GM12878 (cell line): ENCODE measurements around the gene ATG9A. TPM values are rescaled to one million over a fixed set of nuclear protein-coding genes. Genes with fewer than 3 reads are reported as not detected.

Experiments used
- CHD1 ChIP-seq: IDR thresholded peaks from 2 replicates; pipeline ENCODE4 v1.6.1; 2012; ENCODE audit warnings: low read depth, low read length, improper control_type of control experiment
- ETV6 ChIP-seq, 2 experiments: fragments of 450-650 bp in 1 of 2; IDR thresholded peaks in 1 of 2; conservative IDR thresholded peaks in 1 of 2; 2 replicates each; pipeline ENCODE4 v1.6.1; 2014; ENCODE audit warnings: antibody characterized with exemption in 1 of 2, borderline replicate concordance in 1 of 2, low read depth in 1 of 2, mild to moderate bottlenecking in 1 of 2, moderate library complexity in 1 of 2
- KAT2A ChIP-seq: conservative IDR thresholded peaks from 2 replicates; pipeline ENCODE4 v1.6.1; 2011; ENCODE audit warnings: low read depth, low read length; ENCODE audit not compliant: control insufficient read depth
- MLLT1 ChIP-seq: fragments of 450-650 bp; IDR thresholded peaks from 2 replicates; pipeline ENCODE4 v1.6.1; 2016; ENCODE audit warnings: mild to moderate bottlenecking
- MTA3 ChIP-seq: IDR thresholded peaks from 2 replicates; pipeline ENCODE4 v1.6.1; 2012; ENCODE audit warnings: low read length, inconsistent platforms, borderline replicate concordance
- MXI1 ChIP-seq: fragments of 150-350 bp; IDR thresholded peaks from 2 replicates; pipeline ENCODE4 v1.6.1; 2011; ENCODE audit warnings: low read depth, mild to moderate bottlenecking, inconsistent platforms, low read length, improper control_type of control experiment
- MYB ChIP-seq: fragments of 150-350 bp; IDR thresholded peaks from 2 replicates; pipeline ENCODE4 v1.6.1; 2014; ENCODE audit warnings: mild to moderate bottlenecking, low read depth, low read length, borderline replicate concordance
- MYC ChIP-seq: IDR thresholded peaks from 2 replicates; pipeline ENCODE4 v1.6.1; 2011; ENCODE audit warnings: mild to moderate bottlenecking, low read length, moderate library complexity, inconsistent platforms; ENCODE audit not compliant: insufficient read depth, insufficient replicate concordance, insufficient read length, severe bottlenecking
- NFXL1 ChIP-seq: fragments of 450-650 bp; IDR thresholded peaks from 2 replicates; pipeline ENCODE4 v1.6.1; 2017; ENCODE audit warnings: antibody characterized with exemption, mild to moderate bottlenecking, borderline replicate concordance
- NFYA ChIP-seq: IDR thresholded peaks from 2 replicates; pipeline ENCODE4 v1.6.1; 2011; ENCODE audit warnings: low read depth, mild to moderate bottlenecking, low read length, improper control_type of control experiment, borderline replicate concordance
- NR2C1 ChIP-seq: fragments of 450-650 bp; IDR thresholded peaks from 2 replicates; pipeline ENCODE4 v1.6.1; 2017; ENCODE audit warnings: antibody characterized with exemption, mild to moderate bottlenecking, moderate library complexity
- POLR2AphosphoS2 ChIP-seq: IDR thresholded peaks from 2 replicates; pipeline ENCODE4 v1.6.1; 2011; ENCODE audit warnings: low read depth, mild to moderate bottlenecking, low read length, improper control_type of control experiment, moderate library complexity
- RAD21 ChIP-seq: IDR thresholded peaks from 2 replicates; pipeline ENCODE4 v1.6.1; 2011; ENCODE audit warnings: mild to moderate bottlenecking, low read depth, low read length, moderate library complexity; ENCODE audit not compliant: insufficient read depth
- RFX5 ChIP-seq: IDR thresholded peaks from 2 replicates; pipeline ENCODE4 v1.6.1; 2011; ENCODE audit warnings: low read depth, low read length, improper control_type of control experiment
- RUNX3 ChIP-seq: IDR thresholded peaks from 2 replicates; pipeline ENCODE4 v1.6.1; 2012; ENCODE audit warnings: low read length, inconsistent platforms
- SIX5 ChIP-seq: IDR thresholded peaks from 2 replicates; pipeline ENCODE4 v1.6.1; 2011; ENCODE audit warnings: mild to moderate bottlenecking, low read depth, low read length, moderate library complexity; ENCODE audit not compliant: severe bottlenecking
- SMAD5 ChIP-seq: IDR thresholded peaks from 2 replicates; pipeline ENCODE4 v1.6.1; 2016; ENCODE audit warnings: antibody characterized with exemption, low read depth
- STAT1 ChIP-seq: fragments of 450-650 bp; conservative IDR thresholded peaks from 2 replicates; pipeline ENCODE4 v1.6.1; 2014; ENCODE audit warnings: antibody characterized with exemption, mild to moderate bottlenecking
- TAF1 ChIP-seq: IDR thresholded peaks from 2 replicates; pipeline ENCODE4 v1.6.1; 2011; ENCODE audit warnings: mild to moderate bottlenecking, low read depth, low read length, borderline replicate concordance
- TCF7 ChIP-seq: IDR thresholded peaks from 2 replicates; pipeline ENCODE4 v1.6.1; 2014; ENCODE audit warnings: antibody characterized with exemption, borderline replicate concordance
- USF1 ChIP-seq: IDR thresholded peaks from 2 replicates; pipeline ENCODE4 v1.6.1; 2011; ENCODE audit warnings: borderline replicate concordance, low read depth, mild to moderate bottlenecking, moderate library complexity, mixed read lengths, low read length; ENCODE audit not compliant: insufficient read depth; ENCODE audit errors: extremely low read length
- ZBED1 ChIP-seq: IDR thresholded peaks from 2 replicates; pipeline ENCODE4 v1.6.1; 2016; ENCODE audit warnings: borderline replicate concordance
- ZNF384 ChIP-seq: IDR thresholded peaks from 2 replicates; pipeline ENCODE4 v1.6.1; 2012; ENCODE audit warnings: low read depth, mild to moderate bottlenecking, low read length, improper control_type of control experiment, borderline replicate concordance
- polyA plus RNA-seq, 11 experiments: library from polyadenylated mRNA; depleted of rRNA in 4 of 11; unstranded in 6 of 11; stranded (reverse) in 5 of 11; fragments of >200 nt; fragmentation: Nextera tagmentation in 4 of 11; fragmentation: Illumina TruSeq in 1 of 11; extraction: Ambion mirVana in 4 of 11; extraction: Trizol in 1 of 11; gene quantifications; 1 replicate in 1 of 11; 2 replicates in 10 of 11; pipeline versions ENCODE4 v1.2.1 to v1.2.3, GENCODE V29; 2011 to 2016; ENCODE audit warnings: inconsistent platforms in 2 of 11, missing spikeins in 2 of 11, low read depth in 1 of 11
- total RNA-seq, 4 experiments: library from RNA; depleted of rRNA in 3 of 4; stranded (reverse); fragments of >200 nt in 3 of 4; fragmentation: Illumina TruSeq in 1 of 4; extraction: Trizol in 1 of 4; gene quantifications; 2 replicates each; pipeline versions ENCODE4 v1.2.1 to v1.2.3, GENCODE V29; 2013 to 2021
- TF ChIP-seq, protein P1 (sequence below): fragments of 450-650 bp; formaldehyde crosslinking; IDR thresholded peaks from 2 replicates; pipeline ENCODE4 v1.5.0; 2022; ENCODE audit warnings: mild to moderate bottlenecking, missing genetic modification characterization

The ATG9A gene
- total and polyA plus RNA-seq, 10 of the 15 experiments (the other 5 are each of a cell fraction or from before 2014, with no cell fraction given), result 0.16 to 37.5 (median 14.6) TPM; not detected in 1

- no peak for TF ChIP-seq NFYA
- no peak for TF ChIP-seq NFXL1
- no peak for TF ChIP-seq MTA3
- TF ChIP-seq MLLT1, result peak; percentile 83; the same call in 1 of the 2 replicates
- TF ChIP-seq STAT1, result no peak
- TF ChIP-seq RAD21, result peak; percentile 57
- no peak for TF ChIP-seq CHD1
- no peak for TF ChIP-seq SMAD5
- TF ChIP-seq ZBED1, result no peak
- TF ChIP-seq SIX5, result no peak
- no peak for TF ChIP-seq MXI1
- no peak for TF ChIP-seq POLR2AphosphoS2
- TF ChIP-seq RFX5, result 0 out of 2 replicates have a peak, but pooled peaks have one; percentile 7
- no peak for TF ChIP-seq USF1
- no peak for TF ChIP-seq TAF1
- no peak for TF ChIP-seq ETV6 (conservative IDR thresholded peaks at IDR 0.05 in 1 of 2, IDR thresholded peaks at IDR 0.05 in 1 of 2; ENCODE audit: borderline replicate concordance in 1 of 2, low read depth in 1 of 2)
- TF ChIP-seq KAT2A, result no peak
- TF ChIP-seq RUNX3, result peak; percentile 59
- TF ChIP-seq TCF7, result no peak
- no peak for TF ChIP-seq MYC
- TF ChIP-seq, protein P1, sequence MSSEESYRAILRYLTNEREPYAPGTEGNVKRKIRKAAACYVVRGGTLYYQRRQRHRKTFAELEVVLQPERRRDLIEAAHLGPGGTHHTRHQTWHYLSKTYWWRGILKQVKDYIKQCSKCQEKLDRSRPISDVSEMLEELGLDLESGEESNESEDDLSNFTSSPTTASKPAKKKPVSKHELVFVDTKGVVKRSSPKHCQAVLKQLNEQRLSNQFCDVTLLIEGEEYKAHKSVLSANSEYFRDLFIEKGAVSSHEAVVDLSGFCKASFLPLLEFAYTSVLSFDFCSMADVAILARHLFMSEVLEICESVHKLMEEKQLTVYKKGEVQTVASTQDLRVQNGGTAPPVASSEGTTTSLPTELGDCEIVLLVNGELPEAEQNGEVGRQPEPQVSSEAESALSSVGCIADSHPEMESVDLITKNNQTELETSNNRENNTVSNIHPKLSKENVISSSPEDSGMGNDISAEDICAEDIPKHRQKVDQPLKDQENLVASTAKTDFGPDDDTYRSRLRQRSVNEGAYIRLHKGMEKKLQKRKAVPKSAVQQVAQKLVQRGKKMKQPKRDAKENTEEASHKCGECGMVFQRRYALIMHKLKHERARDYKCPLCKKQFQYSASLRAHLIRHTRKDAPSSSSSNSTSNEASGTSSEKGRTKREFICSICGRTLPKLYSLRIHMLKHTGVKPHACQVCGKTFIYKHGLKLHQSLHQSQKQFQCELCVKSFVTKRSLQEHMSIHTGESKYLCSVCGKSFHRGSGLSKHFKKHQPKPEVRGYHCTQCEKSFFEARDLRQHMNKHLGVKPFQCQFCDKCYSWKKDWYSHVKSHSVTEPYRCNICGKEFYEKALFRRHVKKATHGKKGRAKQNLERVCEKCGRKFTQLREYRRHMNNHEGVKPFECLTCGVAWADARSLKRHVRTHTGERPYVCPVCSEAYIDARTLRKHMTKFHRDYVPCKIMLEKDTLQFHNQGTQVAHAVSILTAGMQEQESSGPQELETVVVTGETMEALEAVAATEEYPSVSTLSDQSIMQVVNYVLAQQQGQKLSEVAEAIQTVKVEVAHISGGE (CRISPR knock-in tag), result no peak
- no peak for TF ChIP-seq MYB
- no peak for TF ChIP-seq NR2C1
- TF ChIP-seq ZNF384, result peak; percentile 7; the same call in 1 of the 2 replicates
Measured at GRCh38 chr2:219277703-219278654, 48.5 kb upstream of the ATG9A start (continued).
